ENCODE measurements around the gene GLRA1. TPM values are rescaled to one million over a fixed set of nuclear protein-coding genes. Genes with fewer than 3 reads are reported as not detected.
"Not testable (repeated sequence)": the region's sequence is repeated elsewhere in the genome, so short reads cannot be mapped to it uniquely, and the experiment has no call there.

GLRA1 gene
- total RNA-seq, 1 donor from 2014 or later: not detected

- Histone ChIP-seq H3K9me3 (no peaks in the 10 kb centered on the region), H3K36me3 (no peaks in the 10 kb centered on the region), H3K27ac (no peak overlapping the region), H3K4me3 (no peak overlapping the region), H3K4me1 (no peaks in the 10 kb centered on the region), H3K27me3 (no peaks in the 10 kb centered on the region)
- no peak for DNase-seq (ENCODE audit: extremely low spot score in 2 of 2)
- intact Hi-C loops (cut with DNase I): no loop called here
- TF ChIP-seq POLR2A (IDR thresholded peaks at IDR 0.05) (no peak), CTCF (IDR thresholded peaks at IDR 0.05) (no peak), POLR2AphosphoS5 (IDR thresholded peaks at IDR 0.05; ENCODE audit: insufficient read depth in 1 of 2, low read depth in 1 of 2) (no peak)
Measured at GRCh38 chr5:151899399-151899798, 25.3 kb downstream of the GLRA1 start.

- no peaks in the 10 kb centered on the region for H3K4me1 ChIP-seq
- H3K4me3 ChIP-seq: no peak overlapping the region
- no peak for DNase-seq (ENCODE audit: extremely low spot score in 2 of 2)
- H3K27ac ChIP-seq: no peak overlapping the region
- no peaks in the 10 kb centered on the region for H3K27me3 ChIP-seq
- intact Hi-C loops (cut with DNase I): no loop called here
- TF ChIP-seq POLR2AphosphoS5 (IDR thresholded peaks at IDR 0.05; ENCODE audit: insufficient read depth in 1 of 2, low read depth in 1 of 2) (no peak), CTCF (IDR thresholded peaks at IDR 0.05) (no peak), POLR2A (IDR thresholded peaks at IDR 0.05) (no peak)
- no peaks in the 10 kb centered on the region for H3K36me3 ChIP-seq
- H3K9me3 ChIP-seq: no peaks in the 10 kb centered on the region
Measured at GRCh38 chr5:151897896-151898295, 26.8 kb downstream of the GLRA1 start.

- no peaks in the 10 kb centered on the region for H3K27me3 ChIP-seq
- H3K9me3 ChIP-seq: no peaks in the 10 kb centered on the region
- no peak overlapping the region for H3K27ac ChIP-seq
- no peaks in the 10 kb centered on the region for H3K36me3 ChIP-seq
- H3K4me1 ChIP-seq: no peaks in the 10 kb centered on the region
- DNase-seq (ENCODE audit: extremely low spot score in 2 of 2): no peak
- TF ChIP-seq POLR2A (IDR thresholded peaks at IDR 0.05) (no peak), POLR2AphosphoS5 (IDR thresholded peaks at IDR 0.05; ENCODE audit: insufficient read depth in 1 of 2, low read depth in 1 of 2) (no peak), CTCF (IDR thresholded peaks at IDR 0.05) (no peak)
- no peak overlapping the region for H3K4me3 ChIP-seq
- intact Hi-C loops (cut with DNase I): no loop called here
Measured at GRCh38 chr5:151897020-151897552, 27.6 kb downstream of the GLRA1 start.

GRCh38 chr5:151896031-151896691, 28.5 kb downstream of the GLRA1 start:
- intact Hi-C loops (cut with DNase I): no loop called here
- Histone ChIP-seq H3K27ac (no peak overlapping the region), H3K27me3 (no peaks in the 10 kb centered on the region), H3K4me1 (no peaks in the 10 kb centered on the region), H3K4me3 (no peak overlapping the region), H3K9me3 (no peaks in the 10 kb centered on the region), H3K36me3 (no peaks in the 10 kb centered on the region)
- DNase-seq (ENCODE audit: extremely low spot score in 2 of 2): no peak
- TF ChIP-seq POLR2A (IDR thresholded peaks at IDR 0.05) (no peak), CTCF (IDR thresholded peaks at IDR 0.05) (no peak), POLR2AphosphoS5 (IDR thresholded peaks at IDR 0.05; ENCODE audit: insufficient read depth in 1 of 2, low read depth in 1 of 2) (no peak)

GRCh38 chr5:151895660-151896030, 29.0 kb downstream of the GLRA1 start:
- no peak overlapping the region for H3K27ac ChIP-seq

GRCh38 chr5:151893485-151893884, 31.2 kb downstream of the GLRA1 start:
- H3K9me3 ChIP-seq; H3K27me3 ChIP-seq; DNase-seq (ENCODE audit: extremely low spot score in 2 of 2); H3K4me3 ChIP-seq; H3K4me1 ChIP-seq; intact Hi-C loops (cut with DNase I); H3K27ac ChIP-seq; H3K36me3 ChIP-seq: not testable (repeated sequence)

More at GRCh38 chr5:151895660-151896030, 29.0 kb downstream of the GLRA1 start:
- Histone ChIP-seq H3K4me1 (no peaks in the 10 kb centered on the region), H3K9me3 (no peaks in the 10 kb centered on the region), H3K4me3 (no peak overlapping the region), H3K36me3 (no peaks in the 10 kb centered on the region), H3K27me3 (no peaks in the 10 kb centered on the region)
- intact Hi-C loops (cut with DNase I): no loop called here
- DNase-seq (ENCODE audit: extremely low spot score in 2 of 2): no peak
- TF ChIP-seq CTCF (IDR thresholded peaks at IDR 0.05) (no peak), POLR2A (IDR thresholded peaks at IDR 0.05) (no peak), POLR2AphosphoS5 (IDR thresholded peaks at IDR 0.05; ENCODE audit: insufficient read depth in 1 of 2, low read depth in 1 of 2) (no peak)

All from vagina (tissue), 2 donors.